ENCODE results near the gene ATP13A1. TPM values are rescaled to one million over a fixed set of nuclear protein-coding genes. Genes with fewer than 3 reads are reported as not detected.
A peak's percentile ranks its signal among the peaks of the same experiment; 100 is the strongest.
"Not testable (repeated sequence)": the region's sequence is repeated elsewhere in the genome, so short reads cannot be mapped to it uniquely, and the experiment has no call there.

ATP13A1 gene
- total RNA-seq, 1 donor from 2014 or later: 22.0 TPM

DNA sequence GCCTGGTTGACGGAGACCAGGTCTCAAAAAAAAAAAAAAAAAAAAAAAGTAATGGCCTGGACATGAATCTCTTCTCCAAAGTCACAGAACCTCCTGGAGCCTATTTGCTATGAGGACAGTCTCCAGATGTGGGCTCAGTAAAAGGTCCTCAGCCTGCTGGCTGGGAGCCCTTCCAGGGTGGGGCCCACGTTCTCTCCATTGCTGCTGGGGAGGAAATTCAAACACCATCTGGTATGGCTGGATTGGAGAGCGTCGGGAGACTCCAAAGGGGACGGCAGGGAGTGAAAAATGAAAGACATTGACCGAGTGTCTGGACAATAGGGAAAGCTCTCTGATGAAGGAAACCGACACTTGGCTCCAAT is 43.6 kb downstream of the ATP13A1 start:
- no peak for DNase-seq (ENCODE audit: low read depth in 2 of 2)

DNA sequence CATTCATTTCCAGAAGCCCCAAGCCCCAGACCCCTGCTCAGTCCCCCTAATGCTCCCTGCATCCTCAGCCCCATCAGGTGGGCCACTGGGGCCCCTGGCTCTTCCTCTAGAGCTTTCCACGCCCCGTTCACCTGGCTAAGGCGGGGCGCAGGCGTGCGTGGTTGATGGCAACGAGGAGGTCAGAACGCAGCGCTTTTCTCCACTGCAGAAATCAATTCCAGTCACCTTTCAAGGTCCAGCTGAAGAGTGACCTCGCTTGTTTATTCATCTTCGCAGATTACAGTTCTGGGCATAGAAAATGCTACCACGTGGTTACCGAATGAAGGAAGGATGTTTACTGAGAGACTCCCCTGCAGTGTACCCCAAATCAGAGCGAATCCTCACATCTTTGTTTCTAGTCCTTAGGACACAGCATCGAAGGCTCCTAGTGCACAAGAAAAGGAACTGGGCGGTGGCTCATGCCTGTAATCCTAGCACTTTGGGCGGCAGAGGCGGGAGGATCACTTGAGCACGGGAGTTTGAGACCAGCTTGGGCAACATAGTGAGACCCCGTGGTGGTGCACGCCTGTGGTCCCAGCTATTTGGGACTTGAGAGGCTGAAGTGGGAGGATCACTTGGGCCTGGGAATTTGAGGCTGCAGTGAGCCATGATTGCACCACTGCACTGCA is 44.2 kb downstream of the ATP13A1 start:
- no peak for DNase-seq (ENCODE audit: low read depth in 2 of 2)

DNA sequence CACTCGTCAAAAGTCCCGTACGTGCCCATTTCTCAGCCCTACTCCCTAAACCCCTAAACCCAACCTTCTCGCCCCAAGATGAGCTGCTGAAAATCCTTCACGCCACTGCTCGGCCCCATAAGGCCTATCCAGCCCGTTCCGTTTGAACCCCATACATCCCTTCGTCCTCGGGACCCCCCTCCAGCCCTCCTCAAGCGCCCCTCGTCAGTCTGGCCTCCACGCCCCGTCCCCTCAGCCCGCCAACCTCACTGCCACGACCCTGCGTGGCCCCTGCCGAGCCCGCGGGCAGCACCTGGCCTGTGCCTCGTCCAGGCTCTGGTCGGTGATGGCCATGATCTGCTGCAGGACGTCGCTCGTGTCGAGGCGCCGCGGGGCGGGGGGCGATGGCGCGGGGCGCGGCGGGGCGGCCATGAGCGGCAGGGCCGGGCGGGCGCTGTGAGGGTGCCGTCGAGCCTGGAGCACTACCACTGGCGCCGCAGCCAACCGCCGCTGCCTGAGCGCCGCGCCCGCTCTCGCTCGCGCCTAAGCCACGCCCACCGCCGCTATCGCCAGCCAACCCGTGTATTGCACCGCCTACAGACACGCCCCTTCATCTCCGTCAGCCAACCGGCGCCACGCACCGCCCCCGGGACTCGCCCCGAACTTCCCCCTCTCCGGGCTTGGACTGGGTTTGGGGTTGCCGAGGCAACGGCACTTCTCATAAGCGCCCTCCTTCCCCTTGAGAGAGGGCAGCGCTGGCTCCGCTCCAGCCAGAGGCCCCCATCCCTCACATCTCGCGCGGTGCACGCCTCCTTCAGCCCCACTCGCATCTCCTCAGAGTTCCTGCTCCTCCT is 45.0 kb downstream of the ATP13A1 start, which contains the start of gene PBX4:
PBX4 (minus strand) TSS at position 469 of the 833 bp plus-strand sequence; CDS start at position 411, 58 bp downstream.
- peak; percentile 64 to 68 for DNase-seq (ENCODE audit: low read depth in 2 of 2)

DNA sequence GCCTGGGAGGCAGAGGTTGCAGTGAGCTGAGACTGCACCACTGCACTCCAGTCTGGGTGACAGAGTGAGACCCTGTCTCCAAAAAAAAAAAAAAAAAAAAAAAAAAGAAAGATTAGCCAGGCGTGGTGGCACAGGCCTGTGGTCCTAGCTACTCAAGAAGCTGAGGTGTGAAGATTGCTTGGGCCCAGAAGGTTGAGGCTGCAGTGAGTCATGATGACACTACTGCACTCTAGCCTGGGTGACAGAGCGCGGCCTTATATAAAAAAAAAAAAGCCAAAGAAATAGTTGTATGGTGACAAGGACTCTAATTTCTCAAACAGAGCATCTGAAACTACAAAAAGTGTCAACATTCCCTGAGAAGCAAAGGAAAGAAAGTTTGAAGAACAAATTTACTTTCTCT is 48.4 kb downstream of the ATP13A1 start:
- no peak for DNase-seq (ENCODE audit: low read depth in 2 of 2)

DNA sequence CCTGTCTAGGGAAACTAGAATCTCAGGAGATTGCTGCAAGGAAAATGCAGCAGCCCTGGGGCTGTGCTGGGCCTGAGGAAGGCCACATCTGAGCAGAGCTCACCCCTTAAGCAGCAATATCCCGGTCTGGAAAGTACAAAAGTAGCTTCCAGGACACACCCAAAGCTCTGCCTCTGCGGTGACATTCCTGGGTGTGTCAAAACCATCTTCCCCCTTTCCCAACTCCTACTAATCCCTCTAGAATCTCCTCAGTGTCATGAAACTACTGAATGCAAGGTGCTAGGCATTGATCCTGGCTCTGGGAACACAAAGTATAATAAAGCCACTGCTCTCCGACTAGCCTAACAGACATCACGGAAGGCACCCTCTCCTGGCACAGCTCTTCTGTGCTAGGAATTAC is 50.0 kb downstream of the ATP13A1 start:
- no peak for DNase-seq (ENCODE audit: low read depth in 2 of 2)

DNA sequence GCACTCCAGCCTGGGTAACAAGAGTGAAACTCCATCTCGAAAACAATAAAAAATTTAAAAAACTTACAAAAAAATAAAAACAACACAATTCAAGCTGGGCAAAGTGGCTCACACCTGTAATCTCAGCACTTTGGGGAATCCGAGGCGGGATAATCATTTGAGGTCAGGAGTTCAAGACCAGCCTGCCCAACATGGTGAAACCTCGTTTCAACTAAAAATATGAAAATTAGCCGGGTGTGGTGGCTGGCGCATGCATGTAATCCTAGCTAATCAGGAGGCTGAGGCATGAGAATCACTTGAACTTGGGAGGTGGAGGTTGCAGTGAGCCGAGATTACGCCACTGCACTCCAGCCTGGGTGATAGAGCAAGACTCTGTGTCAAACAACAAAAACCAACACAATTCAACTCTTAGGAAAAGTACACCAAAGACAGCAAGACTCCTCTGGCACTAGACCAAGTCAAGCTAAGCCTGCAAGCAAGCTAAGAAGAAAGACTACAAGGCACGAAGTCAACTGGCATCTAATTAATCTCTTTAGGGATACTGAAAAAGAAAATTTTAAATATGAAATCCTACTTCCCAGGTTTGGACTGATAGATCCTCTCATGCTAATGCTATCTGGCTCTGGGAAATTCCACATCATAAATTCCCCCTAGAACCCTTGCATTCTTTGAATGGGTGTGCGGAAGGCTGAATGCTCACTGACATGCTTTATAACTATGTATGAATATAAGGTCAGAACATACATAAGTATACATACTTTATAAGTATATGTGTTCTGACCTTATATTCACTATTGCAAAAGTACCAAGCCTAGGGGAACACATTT is 52.9 kb downstream of the ATP13A1 start:
- no peak for DNase-seq (ENCODE audit: low read depth in 2 of 2)

DNA sequence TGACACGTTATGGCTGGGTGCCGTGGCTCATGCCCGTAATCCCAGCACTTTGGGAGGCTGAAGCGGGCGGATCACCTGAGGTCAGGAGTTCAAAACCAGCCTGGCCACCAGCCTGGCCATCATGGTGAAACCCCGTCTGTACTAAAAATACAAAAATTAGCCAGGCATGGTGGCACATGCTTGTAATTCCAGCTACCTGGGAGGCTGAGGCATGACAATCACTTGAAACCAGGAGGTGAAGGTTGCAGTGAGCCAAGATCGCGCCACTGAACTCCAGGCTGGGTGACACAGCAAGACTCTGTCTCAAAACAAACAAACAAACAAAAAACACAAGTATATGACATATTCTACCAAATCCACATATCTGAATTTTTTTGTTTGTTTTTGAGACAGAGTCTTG is 56.8 kb downstream of the ATP13A1 start:
- DNase-seq (ENCODE audit: low read depth in 2 of 2): not testable (repeated sequence)

DNA sequence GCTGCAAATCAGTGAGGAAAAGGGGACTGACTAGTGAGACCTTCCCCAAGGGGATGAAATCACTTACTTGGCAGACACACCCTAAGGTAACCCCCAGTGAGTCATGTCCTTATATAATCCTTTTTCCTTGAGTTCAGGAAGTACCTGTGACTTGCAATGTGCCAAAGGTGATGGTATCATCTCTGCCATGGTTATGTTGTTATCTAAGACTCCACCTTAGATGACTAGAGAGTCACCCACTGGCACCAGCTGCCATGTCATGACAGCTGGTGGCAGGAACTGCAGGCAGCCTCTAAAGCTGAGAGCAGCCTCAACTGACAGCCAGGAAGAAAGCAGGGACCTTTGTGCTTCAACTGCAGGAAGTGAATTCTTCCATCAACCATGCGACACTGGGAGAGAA is 57.5 kb downstream of the ATP13A1 start:
- no peak for DNase-seq (ENCODE audit: low read depth in 2 of 2)

DNA sequence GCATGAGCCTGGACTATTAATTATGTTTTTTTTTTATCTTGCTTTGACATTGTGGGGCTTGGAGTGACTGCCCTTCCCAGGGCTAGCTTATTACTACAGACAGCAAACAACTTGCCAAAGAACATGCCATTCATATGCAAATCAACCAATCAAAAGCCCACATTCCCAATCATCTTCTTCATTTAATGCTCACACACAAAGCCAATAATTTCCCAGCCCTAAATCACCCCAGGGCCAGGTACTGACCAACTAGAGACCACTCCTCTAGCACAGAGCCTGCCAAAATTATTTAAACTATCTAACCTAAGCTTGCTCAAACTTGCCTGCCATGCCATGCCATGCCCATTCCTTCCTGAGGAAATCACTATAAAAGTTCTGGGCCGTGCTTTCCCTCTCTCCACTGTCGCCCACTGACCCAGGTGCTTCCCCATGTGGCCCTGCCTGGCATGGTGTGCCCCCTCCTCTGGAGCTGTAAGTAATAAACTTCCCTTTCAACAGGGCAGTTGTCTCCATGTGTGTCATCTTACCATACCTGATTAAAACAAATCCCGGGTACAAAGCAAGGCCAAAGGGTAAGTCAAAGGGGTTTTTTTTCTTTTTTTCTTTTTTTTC is 60.7 kb downstream of the ATP13A1 start:
- DNase-seq (ENCODE audit: low read depth in 2 of 2): no peak

DNA sequence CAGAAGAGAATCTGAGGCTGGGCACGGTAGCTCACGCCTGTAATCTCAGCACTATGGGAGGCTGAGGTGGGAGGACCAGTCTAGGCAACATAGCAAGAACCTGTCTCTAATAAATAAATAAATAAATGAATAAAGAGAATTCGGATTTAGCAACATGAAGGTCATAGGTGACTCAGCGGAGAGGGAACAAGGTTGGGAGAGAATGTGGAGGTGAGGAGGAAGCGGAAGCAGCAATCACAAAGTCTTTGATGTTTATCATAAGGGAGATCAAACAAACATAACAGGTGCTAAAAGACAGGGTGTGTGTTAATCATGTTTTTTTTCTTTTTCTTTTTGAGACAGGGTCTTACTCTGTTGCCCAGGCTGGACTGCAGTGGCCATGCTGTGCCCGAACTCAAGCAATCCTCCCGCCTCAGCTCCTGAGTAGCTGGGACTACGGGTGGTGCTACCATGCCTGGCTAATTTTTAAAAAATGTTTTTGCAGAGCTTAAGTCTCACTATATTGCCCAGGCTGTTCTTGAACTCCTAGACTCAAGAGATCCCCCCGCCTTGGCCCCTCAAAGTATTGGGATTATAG is 61.3 kb downstream of the ATP13A1 start:
- DNase-seq (ENCODE audit: low read depth in 2 of 2): no peak

DNA sequence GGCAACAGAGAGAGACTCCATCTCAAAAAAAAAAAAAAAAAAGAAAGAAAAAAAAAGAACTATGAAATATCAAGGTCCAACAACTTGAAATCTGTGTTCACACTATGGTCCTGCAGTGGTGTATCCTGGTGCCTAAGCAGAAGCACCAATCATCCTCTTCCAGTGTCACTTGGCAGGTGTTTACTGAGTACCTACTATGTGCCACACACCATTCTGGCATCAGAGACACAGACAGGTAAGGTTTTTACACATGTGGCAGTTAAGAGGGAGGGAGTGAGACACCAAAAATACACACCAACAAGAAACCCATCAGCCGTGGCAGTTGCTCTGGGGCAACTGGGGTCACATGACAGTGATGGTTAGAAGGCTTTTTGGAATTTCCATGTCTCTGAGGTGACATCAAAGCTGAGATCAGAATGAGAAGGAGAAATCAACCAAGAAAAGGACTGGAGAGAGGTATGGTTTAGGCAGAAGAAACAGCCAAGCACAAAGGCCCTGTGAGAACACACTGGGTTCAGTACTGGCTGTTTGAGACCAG is 62.6 kb downstream of the ATP13A1 start:
- DNase-seq (ENCODE audit: low read depth in 2 of 2): no peak

DNA sequence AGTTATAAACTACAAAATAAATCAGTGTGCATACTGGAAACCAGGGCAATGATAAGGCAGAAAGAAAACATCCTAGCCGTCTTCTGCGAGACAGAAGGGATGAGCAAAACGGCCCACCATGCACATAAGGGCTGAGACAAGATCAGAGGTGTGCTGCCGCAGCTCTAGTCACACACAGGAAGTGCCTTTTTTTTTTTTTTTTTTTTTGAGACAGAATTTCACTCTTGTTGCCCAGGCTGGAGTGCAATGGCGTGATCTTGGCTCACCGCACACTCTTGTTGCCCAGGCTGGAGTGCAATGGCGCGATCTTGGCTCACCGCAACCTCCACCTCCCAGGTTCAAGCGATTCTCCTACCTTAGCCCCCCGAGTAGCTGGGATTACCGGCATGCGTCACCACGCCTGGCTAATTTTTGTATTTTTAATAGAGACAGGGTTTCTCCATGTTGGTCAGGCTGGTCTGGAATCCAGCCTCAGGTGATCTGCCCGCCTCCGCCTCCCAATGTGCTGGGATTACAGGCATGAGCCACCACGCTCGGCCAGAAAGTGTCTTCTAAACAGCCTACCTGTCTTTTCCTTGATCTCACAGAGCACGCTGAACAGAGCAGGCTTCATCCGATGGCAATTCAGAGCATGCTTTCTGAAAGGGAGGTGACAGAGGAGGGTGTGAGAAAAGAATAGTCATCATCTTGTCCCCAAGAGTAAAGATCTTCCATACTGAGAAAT is 64.6 kb downstream of the ATP13A1 start:
- not testable (repeated sequence) for DNase-seq (ENCODE audit: low read depth in 2 of 2)

DNA sequence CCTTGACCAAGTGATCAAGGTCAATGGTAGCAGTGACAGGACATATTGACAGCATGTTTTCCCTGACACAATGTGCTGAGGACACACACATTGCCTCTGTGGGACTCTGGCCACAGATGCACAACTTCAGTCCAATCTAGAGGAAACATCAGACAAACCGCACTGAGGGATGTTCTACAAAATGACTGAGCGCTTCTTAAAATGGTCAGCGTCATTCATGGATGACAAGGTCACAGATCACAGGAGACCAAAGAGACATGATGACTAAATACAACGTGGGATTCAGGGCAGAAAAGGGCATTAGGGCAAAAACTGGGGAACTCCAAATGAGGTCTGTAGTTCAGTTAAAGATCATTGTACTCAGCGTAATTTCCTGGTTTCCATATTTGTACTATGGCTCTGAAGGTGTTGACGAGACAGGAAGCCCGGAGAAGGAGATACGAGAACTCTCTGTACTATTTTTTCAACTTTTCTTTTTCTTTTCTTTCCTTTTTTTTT is 65.6 kb downstream of the ATP13A1 start:
- peak in 1 of 2 donors; percentile 7 for DNase-seq (ENCODE audit: low read depth in 2 of 2)

Other genes starting within 250 kb of the ATP13A1 start
- gene TSSK6, start 148.1 kb downstream of the ATP13A1 start, total RNA-seq: 0.65 and 1.2 TPM in 2 replicates
- gene NDUFA13, start 147.5 kb downstream of the ATP13A1 start, total RNA-seq: 231 and 292 TPM in 2 replicates
- gene YJEFN3, start 134.8 kb downstream of the ATP13A1 start, total RNA-seq: under 0.01 and 0.20 TPM in 2 replicates
- gene CILP2, start 125.4 kb downstream of the ATP13A1 start, total RNA-seq: under 0.01 TPM in 1 of 2 replicates, not detected in the other
- not detected in 2 replicates for gene PBX4, start 45.0 kb downstream of the ATP13A1 start, total RNA-seq
- 0.40 and 0.44 TPM in 2 replicates for gene LPAR2, start 35.5 kb downstream of the ATP13A1 start, total RNA-seq
- gene GMIP, start 20.0 kb downstream of the ATP13A1 start, total RNA-seq: 4.8 and 5.9 TPM in 2 replicates
- 8.3 and 10.1 TPM in 2 replicates for gene ZNF101, start 5.2 kb upstream of the ATP13A1 start, total RNA-seq
- gene ZNF14, start 69.4 kb upstream of the ATP13A1 start, total RNA-seq: 2.6 and 5.0 TPM in 2 replicates
- 4.4 and 12.3 TPM in 2 replicates for gene ZNF506, start 158.1 kb upstream of the ATP13A1 start, total RNA-seq
- gene ZNF253, start 202.2 kb upstream of the ATP13A1 start, total RNA-seq: 2.6 and 4.4 TPM in 2 replicates
- gene ZNF93, start 237.3 kb upstream of the ATP13A1 start, total RNA-seq: 3.7 and 4.2 TPM in 2 replicates